A549 (cell line): ENCODE measurements around the gene SLC16A12. TPM values are rescaled to one million over a fixed set of nuclear protein-coding genes. Genes with fewer than 3 reads are reported as not detected.

Experiments
- ATAC-seq, 2 experiments: fragments of 200-7000 bp in 1 of 2; fragments of >200 bp in 1 of 2; cut with Nextera tagmentation in 1 of 2; cut with Tn5 transposase in 1 of 2; 3 replicates each; pipeline versions ENCODE4 v1.8.0 to v1.9.1; 2018 to 2020; ENCODE audit warnings: mild to moderate bottlenecking in 1 of 2, moderate library complexity in 1 of 2
- CTCF ChIA-PET: fragments of 300-600 bp; sonication (Branson Sonifier 250); formaldehyde crosslinking; extraction: SDS; loops from one replicate; lab custom pipeline; 2021; ENCODE audit warnings: antibody characterized with exemption, inconsistent platforms; lab: Yijun Ruan, JAX
- POLR2A ChIA-PET: fragments of 350-600 bp; formaldehyde crosslinking; extraction: SDS; loops from one replicate; lab custom pipeline; 2021; ENCODE audit warnings: antibody characterized with exemption, inconsistent platforms; lab: Yijun Ruan, JAX
- DNase-seq, 2 experiments: peaks; one replicate each; pipeline versions ENCODE4 v3.0.0 to v3.0.0-alpha.2; 2011 to 2016; ENCODE audit warnings: low read depth in 1 of 2, low spot score in 1 of 2
- FAIRE-seq: peaks from 2 replicates; lab custom pipeline; 2011; peaks lifted over from hg19 to GRCh38; lab: Jason Lieb, UNC
- H3K27ac ChIP-seq, 2 experiments: fragments of >200 bp; sonication (Bioruptor Twin); formaldehyde crosslinking; 3 replicates each; pipeline ENCODE4 v1.5.1; 2016 to 2017
- H3K4me1 ChIP-seq: fragments of >200 bp; sonication (Bioruptor Twin); formaldehyde crosslinking; 3 replicates; pipeline ENCODE4 v1.6.1; 2016
- H3K4me2 ChIP-seq: fragments of >200 bp; sonication (Bioruptor Twin); formaldehyde crosslinking; 3 replicates; pipeline ENCODE4 v1.6.1; 2016
- H3K4me3 ChIP-seq: fragments of >200 bp; sonication (Bioruptor Twin); formaldehyde crosslinking; 3 replicates; pipeline ENCODE4 v1.5.1; 2016
- H3K9me3 ChIP-seq: fragments of >200 bp; sonication (Bioruptor Twin); formaldehyde crosslinking; 3 replicates; pipeline ENCODE4 v1.6.1; 2016
- BCL3 ChIP-seq: fragments of >200 bp; sonication (Bioruptor Twin); formaldehyde crosslinking; IDR thresholded peaks from 3 replicates; pipeline ENCODE4 v1.6.1; 2016
- CBX8 ChIP-seq: fragments of 200-600 bp; sonication (generic); IDR thresholded peaks from 2 replicates; pipeline ENCODE4 v1.6.1; 2016
- CEBPB ChIP-seq, 2 experiments: fragments of >200 bp in 1 of 2; sonication (Bioruptor Twin) in 1 of 2; formaldehyde crosslinking in 1 of 2; IDR thresholded peaks; 2 replicates each; pipeline ENCODE4 v1.6.1; 2012 to 2016
- ESRRA ChIP-seq: fragments of 150-350 bp; IDR thresholded peaks from 2 replicates; pipeline ENCODE4 v1.6.1; 2014; ENCODE audit warnings: mild to moderate bottlenecking, low read length, borderline replicate concordance
- GATA3 ChIP-seq: IDR thresholded peaks from 2 replicates; pipeline ENCODE4 v1.6.1; 2012; ENCODE audit warnings: borderline replicate concordance
- HOXA7 ChIP-seq: fragments of 250-450 bp; sonication (Bioruptor Pico); IDR thresholded peaks from 2 replicates; pipeline ENCODE4 v1.5.0; 2020; ENCODE audit warnings: mild to moderate bottlenecking, moderate library complexity
- HOXB13 ChIP-seq: fragments of 250-450 bp; sonication (Bioruptor Pico); IDR thresholded peaks from 2 replicates; pipeline ENCODE4 v1.5.0; 2020; ENCODE audit warnings: low read depth, mild to moderate bottlenecking, moderate library complexity
- JUN ChIP-seq, 2 experiments: fragments of >200 bp; sonication (Bioruptor Twin); formaldehyde crosslinking; IDR thresholded peaks; 2 replicates in 1 of 2; 3 replicates in 1 of 2; pipeline ENCODE4 v1.6.1; 2016 to 2017
- JUNB ChIP-seq: fragments of >200 bp; sonication (Bioruptor Twin); formaldehyde crosslinking; IDR thresholded peaks from 2 replicates; pipeline ENCODE4 v1.6.1; 2016
- MAFK ChIP-seq: fragments of 450-650 bp; IDR thresholded peaks from 2 replicates; pipeline ENCODE4 v1.6.1; 2014; ENCODE audit not compliant: partially characterized antibody
- MYC ChIP-seq: IDR thresholded peaks from 2 replicates; pipeline ENCODE4 v1.6.1; 2012; ENCODE audit warnings: mild to moderate bottlenecking, inconsistent platforms, low read length, improper control_type of control experiment, borderline replicate concordance
- NFE2L2 ChIP-seq: fragments of 150-350 bp; conservative IDR thresholded peaks from 2 replicates; pipeline ENCODE4 v1.6.1; 2014; ENCODE audit warnings: low read length
- PHF8 ChIP-seq: fragments of 200-600 bp; sonication (generic); IDR thresholded peaks from 2 replicates; pipeline ENCODE4 v1.6.1; 2016; ENCODE audit warnings: low read depth, mild to moderate bottlenecking, antibody characterized with exemption, moderate library complexity, borderline replicate concordance
- REST ChIP-seq: fragments of 200-600 bp; sonication (generic); IDR thresholded peaks from 2 replicates; pipeline ENCODE4 v1.6.1; 2016; ENCODE audit warnings: antibody characterized with exemption, mild to moderate bottlenecking, moderate library complexity
- RFX5 ChIP-seq: fragments of 450-650 bp; IDR thresholded peaks from 2 replicates; pipeline ENCODE4 v1.7.1; 2014; ENCODE audit warnings: antibody characterized with exemption, mild to moderate bottlenecking, moderate library complexity
- ZFP36 ChIP-seq: fragments of 450-650 bp; IDR thresholded peaks from 2 replicates; pipeline ENCODE4 v1.6.1; 2014; ENCODE audit warnings: borderline replicate concordance; ENCODE audit not compliant: partially characterized antibody
- ZSCAN20 ChIP-seq: fragments of 250-450 bp; sonication (Bioruptor Pico); IDR thresholded peaks from 2 replicates; pipeline ENCODE4 v1.8.0; 2022; ENCODE audit warnings: mild to moderate bottlenecking, moderate library complexity
- WGBS: methylation state at CpG from one replicate; pipeline ENCODE4 v1.1.6; 2017; ENCODE audit errors: missing lambda C conversion rate; 5-methylcytosine and 5-hydroxymethylcytosine counted together
- polyA plus RNA-seq, 4 experiments: library from polyadenylated mRNA; depleted of rRNA in 3 of 4; stranded (reverse); fragments of >200 nt; fragmentation: RNase III in 1 of 4; extraction: RNeasy Plus Mini Kit Qiagen cat#74134 plus additional on column Dnase treatment in 1 of 4; gene quantifications; 2 replicates in 3 of 4; 3 replicates in 1 of 4; pipeline ENCODE4 v1.2.3, GENCODE V29; 2011 to 2017
- TF ChIP-seq, protein P1 (sequence below): IDR thresholded peaks from 2 replicates; pipeline ENCODE4 v1.6.1; 2012
- TF ChIP-seq, protein P2 (sequence below): fragments of 250-450 bp; sonication (Bioruptor Pico); IDR thresholded peaks from 2 replicates; pipeline ENCODE4 v1.5.0; 2021; ENCODE audit warnings: mild to moderate bottlenecking, moderate library complexity, borderline replicate concordance
- TF ChIP-seq, protein P3 (sequence below): IDR thresholded peaks from 2 replicates; pipeline ENCODE4 v1.6.1; 2012

SLC16A12 gene
- polyA plus RNA-seq, 2 of the 4 experiments (the other 2 are of a cell fraction), result 0.14 to 0.19 TPM

DNA sequence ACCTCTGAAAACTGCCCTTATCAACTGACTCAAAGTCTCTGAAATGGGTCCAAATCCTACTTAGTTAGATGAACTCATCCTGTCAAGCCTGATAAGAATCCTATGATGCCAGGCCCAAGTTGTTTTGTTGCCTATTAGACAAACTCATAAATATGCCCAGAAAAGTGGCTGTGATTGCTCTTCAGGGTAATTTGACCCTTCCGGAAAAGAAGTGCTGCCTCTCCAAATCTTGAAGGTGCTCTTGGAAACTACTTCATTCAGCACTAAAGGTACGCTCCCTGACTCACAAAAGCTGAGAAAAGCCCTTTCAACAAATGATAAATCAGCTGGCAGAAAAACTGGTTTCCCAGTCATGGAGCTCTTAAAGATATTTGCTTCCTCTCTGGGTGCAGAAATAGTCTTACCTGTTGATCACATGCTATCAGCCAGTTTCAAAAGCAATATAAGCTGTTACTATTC is 114.3 kb downstream of the SLC16A12 start (continued):
- TF ChIP-seq HOXA7 (CRISPR knock-in tag) (no peak), JUN (IDR thresholded peaks at IDR 0.05) (no peak), CEBPB (IDR thresholded peaks at IDR 0.05) (no peak), GATA3 (no peak), ZSCAN20 (CRISPR knock-in tag) (no peak), NFE2L2 (no peak), HOXB13 (CRISPR knock-in tag) (no peak)

DNA sequence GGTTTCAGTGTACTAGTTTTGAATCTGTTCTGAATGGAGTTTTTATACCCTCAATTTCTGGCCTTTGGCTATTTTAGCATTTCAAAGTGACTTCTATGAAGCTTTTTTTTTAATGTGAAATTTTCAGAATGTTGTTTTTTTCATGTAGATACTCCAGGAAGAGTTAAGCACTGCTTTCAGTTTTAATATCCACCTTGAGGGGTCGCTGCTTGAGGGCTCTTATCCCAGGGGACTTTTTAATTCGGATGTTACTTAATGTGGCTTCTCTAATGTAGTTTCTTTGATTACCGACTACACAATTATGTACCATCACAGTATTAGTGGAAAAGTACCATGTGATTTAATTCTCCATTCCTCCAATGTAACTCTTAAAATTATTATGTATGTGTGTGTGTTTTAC is 115.8 kb downstream of the SLC16A12 start:
- no peaks in the 10 kb centered on the region for H3K9me3 ChIP-seq
- H3K4me3 ChIP-seq, result no peak overlapping the region
- WGBS, result 69% methylated on average over 3 of the region's 3 CpGs
- peaks cover 9% of the 10 kb centered on the region for H3K4me1 ChIP-seq
- ChIA-PET POLR2A (no interaction called here), CTCF (interaction anchor here (1.0 to 1.2 kb wide), 4 partner anchors 10 to 137 kb away, joined by 3 to 7 read pairs (median 3); partner anchors contain the start of gene IFIT1)
- ATAC-seq (no peak), DNase-seq (no peak), FAIRE-seq (no peak)
- H3K27ac ChIP-seq, result no peak overlapping the region
- TF ChIP-seq BCL3, result no peak
- TF ChIP-seq CBX8, result no peak
- TF ChIP-seq PHF8, result no peak
- TF ChIP-seq REST, result no peak
- TF ChIP-seq CEBPB (IDR thresholded peaks at IDR 0.05), result no peak
- TF ChIP-seq, protein P1, sequence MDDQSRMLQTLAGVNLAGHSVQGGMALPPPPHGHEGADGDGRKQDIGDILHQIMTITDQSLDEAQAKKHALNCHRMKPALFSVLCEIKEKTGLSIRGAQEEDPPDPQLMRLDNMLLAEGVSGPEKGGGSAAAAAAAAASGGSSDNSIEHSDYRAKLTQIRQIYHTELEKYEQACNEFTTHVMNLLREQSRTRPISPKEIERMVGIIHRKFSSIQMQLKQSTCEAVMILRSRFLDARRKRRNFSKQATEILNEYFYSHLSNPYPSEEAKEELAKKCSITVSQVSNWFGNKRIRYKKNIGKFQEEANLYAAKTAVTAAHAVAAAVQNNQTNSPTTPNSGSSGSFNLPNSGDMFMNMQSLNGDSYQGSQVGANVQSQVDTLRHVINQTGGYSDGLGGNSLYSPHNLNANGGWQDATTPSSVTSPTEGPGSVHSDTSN, result no peak
- no peak for TF ChIP-seq RFX5
- no peak overlapping the region for H3K4me2 ChIP-seq

DNA sequence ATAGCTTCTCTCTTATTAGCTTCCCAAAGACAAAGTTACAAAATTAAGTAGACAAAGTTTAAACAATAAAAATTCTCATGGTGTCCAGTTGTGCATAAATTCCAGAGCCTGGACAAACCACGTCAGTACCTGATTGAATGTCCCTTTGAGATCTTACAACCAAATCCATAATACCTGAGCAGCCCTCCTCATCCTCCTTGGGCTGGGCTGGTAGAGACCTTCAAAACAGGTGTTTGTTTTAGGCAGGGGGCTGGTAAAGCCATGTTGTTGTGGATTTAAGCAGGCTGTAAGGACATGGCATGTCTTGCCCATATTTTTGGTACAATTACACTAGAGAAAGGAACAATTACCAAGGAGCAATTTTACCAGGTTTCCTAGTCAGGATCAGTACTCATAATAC is 118.9 kb downstream of the SLC16A12 start:
- POLR2A ChIA-PET, result no interaction called here
- no peak for FAIRE-seq
- TF ChIP-seq JUNB, result no peak
- TF ChIP-seq ZSCAN20 (CRISPR knock-in tag), result no peak
- TF ChIP-seq, protein P2, sequence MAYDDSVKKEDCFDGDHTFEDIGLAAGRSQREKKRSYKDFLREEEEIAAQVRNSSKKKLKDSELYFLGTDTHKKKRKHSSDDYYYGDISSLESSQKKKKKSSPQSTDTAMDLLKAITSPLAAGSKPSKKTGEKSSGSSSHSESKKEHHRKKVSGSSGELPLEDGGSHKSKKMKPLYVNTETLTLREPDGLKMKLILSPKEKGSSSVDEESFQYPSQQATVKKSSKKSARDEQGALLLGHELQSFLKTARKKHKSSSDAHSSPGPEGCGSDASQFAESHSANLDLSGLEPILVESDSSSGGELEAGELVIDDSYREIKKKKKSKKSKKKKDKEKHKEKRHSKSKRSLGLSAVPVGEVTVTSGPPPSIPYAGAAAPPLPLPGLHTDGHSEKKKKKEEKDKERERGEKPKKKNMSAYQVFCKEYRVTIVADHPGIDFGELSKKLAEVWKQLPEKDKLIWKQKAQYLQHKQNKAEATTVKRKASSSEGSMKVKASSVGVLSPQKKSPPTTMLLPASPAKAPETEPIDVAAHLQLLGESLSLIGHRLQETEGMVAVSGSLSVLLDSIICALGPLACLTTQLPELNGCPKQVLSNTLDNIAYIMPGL (CRISPR knock-in tag), result no peak
- TF ChIP-seq, protein P3, sequence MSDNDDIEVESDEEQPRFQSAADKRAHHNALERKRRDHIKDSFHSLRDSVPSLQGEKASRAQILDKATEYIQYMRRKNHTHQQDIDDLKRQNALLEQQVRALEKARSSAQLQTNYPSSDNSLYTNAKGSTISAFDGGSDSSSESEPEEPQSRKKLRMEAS, result no peak
- TF ChIP-seq ESRRA, result no peak
- no peak for TF ChIP-seq ZFP36
- no peak for TF ChIP-seq MYC
- no peak for TF ChIP-seq MAFK
- TF ChIP-seq, all 56 proteins: peak for 0
- WGBS, result 93% methylated on average over 1 of the region's 1 CpG
- no peak for DNase-seq
- peaks cover 12% of the 10 kb centered on the region; the same call in 1 of the 3 replicates for H3K4me1 ChIP-seq
- no peak overlapping the region for H3K4me3 ChIP-seq
- CTCF ChIA-PET, result interaction anchor here (1.3 kb wide), 1 partner anchor 47 kb away, joined by 3 read pairs; no protein-coding TSS in a partner anchor
- no peak overlapping the region for H3K27ac ChIP-seq
- H3K4me2 ChIP-seq, result 0 out of 3 replicates have a peak overlapping the region, but pooled peaks have one; percentile 83
- H3K9me3 ChIP-seq, result no peaks in the 10 kb centered on the region
- no peak for ATAC-seq
